HG02759 (cell line): ENCODE results near the gene BCAT1.

Experiments
- ATAC-seq: cut with Tn5 transposase; IDR thresholded peaks from one replicate; pipeline ENCODE4 v1.9.1; 2021; ENCODE audit warnings: mild to moderate bottlenecking, moderate library complexity; ENCODE audit not compliant: unreplicated experiment

Gene BCAT1, protein sequence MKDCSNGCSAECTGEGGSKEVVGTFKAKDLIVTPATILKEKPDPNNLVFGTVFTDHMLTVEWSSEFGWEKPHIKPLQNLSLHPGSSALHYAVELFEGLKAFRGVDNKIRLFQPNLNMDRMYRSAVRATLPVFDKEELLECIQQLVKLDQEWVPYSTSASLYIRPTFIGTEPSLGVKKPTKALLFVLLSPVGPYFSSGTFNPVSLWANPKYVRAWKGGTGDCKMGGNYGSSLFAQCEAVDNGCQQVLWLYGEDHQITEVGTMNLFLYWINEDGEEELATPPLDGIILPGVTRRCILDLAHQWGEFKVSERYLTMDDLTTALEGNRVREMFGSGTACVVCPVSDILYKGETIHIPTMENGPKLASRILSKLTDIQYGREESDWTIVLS

DNA sequence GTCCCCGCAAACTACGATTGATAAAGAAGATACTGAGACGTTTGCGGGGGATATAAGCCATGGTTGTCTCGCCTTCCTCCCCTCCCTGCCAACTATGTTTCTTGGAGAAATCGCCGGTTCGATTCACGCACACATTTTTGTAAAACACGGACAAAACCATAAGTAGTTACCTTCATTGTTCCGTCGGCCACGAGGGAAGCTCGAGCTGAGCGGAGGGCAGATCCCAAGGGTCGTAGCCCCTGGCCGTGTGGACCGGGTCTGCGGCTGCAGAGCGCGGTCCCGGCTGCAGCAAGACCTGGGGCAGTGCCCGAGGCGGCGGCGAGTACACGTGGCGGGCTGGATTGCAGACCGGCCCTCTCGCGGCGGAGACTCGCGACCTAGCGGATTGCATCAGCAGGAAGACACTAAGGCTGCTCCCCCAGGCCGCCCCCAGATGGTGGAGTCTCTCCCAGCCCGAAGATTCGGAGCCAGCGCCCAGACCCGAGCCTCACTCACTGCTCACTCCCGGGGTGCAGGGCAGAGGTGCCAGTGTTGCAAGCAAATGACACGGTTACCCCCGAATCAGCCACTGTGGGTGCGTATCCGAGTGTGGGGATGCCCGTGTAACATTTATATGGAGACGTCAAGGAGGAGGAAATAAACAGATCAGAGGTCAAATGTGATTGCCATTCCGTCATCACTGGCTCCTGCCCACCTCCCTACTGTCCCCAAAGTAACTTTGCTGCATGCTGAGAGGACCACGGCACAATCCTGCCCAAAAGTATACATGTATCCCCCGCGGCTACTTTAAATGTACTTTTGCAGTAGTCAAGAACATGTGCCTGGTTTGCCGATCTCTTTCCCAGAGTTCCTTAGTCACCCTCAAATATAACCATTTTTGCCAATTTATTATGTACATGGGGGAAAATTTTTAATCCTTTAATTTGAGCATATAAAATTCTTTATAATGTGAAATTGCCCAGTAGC, at the start of gene BCAT1:
TSS of gene BCAT1 (minus strand) at position 345 of the 966 bp plus-strand sequence. CDS start at position 176, 169 bp downstream.
- peak; percentile 52 for ATAC-seq

DNA sequence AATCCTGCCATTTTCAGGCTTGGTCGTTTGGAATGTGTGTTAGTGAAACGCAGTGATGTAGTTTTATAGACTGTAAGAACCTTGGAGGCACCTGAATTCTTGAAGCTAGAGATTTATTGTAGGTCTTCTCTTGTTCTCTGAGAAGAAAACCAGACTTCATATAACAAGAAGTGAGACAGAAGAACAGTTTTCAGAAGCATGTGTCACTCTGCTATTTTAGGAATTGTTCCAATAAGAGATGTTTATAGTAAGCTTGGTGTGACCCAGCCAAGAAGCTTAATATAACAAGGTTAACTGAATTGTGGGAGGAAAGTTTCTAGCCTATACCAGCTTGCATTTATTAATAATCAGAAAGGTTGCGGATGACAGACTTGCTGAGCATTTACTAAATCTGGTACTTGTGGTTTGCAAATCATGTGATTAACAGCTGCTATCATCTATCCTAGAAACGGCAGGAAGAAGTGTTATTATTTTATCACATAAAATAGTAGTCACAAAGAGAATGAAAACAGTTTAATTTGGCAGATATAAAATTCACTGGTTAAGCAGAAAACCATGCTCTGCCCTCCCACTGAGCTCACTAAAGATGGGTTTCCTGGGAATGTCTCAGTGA, 49.2 kb upstream of the BCAT1 start:
- ATAC-seq: peak; percentile 78

DNA sequence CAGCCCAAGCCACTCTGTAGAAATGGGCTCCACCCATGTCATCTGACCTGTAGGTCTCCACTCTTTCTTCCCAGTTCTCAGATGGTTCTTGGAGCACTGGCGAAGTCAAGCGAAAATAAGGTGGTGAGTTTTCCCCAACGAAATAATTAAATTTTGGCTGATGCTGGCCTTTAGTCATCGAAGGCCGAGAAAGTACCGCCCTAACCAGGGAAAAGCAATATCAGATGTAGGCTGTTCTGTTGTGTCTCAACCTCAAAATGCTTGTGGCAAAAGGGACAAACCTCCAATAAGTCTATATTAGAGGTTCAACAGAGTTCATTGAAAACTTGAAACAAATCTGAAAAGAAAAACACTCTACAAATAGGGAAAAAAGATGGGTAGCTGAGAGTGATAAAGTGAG, 48.6 kb upstream of the BCAT1 start:
- ATAC-seq: peak; percentile 18

DNA sequence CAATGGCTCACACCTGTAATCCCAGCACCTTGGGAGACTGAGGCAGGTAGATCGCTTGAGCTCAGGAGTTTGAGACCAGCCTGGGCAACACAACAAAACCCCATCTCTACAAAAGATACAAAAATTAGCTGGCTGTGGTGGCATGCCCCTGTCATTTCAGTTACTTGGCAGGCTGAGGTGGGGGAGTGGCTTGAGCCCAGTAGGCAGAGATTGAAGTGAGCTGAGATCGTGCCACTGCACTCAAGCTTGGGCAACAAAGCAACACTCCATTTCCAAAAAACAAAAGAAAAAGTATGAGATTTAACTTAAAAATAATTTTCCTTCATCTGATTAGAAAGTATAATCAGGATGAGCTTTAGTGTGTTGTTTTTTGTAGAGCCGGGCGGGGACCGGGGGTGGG, 47.9 kb upstream of the BCAT1 start:
- ATAC-seq: no peak

DNA sequence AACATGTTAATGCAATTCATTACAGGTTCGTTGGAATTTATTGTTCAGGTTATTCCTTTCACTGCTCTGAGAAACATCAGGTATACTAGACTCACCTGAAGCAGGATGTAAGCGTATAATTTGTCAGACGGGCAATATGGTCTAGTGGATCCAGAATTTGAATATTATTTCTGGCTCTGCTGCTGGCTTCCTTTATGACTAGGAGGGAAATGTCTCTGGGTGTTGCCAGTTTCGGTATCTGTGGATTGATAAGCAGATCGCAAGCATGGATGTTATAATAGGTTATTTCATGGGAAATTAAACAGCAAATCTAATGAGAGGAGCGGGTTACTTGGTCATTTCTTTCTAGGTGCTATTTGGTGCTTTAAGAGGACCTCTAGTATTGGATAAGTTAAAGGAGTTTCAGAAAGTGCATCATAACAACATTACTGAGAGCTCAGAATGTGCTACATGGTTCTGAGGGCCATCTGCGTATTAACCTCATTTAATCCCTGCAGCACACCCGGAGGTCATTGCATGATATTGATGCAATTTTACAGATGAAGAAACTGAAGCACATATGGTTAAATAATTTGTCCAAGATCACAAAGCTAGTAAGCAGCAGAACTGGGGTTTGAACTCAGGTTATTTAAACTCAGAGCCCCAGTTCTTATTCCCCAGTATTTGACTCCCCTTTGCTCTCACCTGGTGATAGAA, 47.3 kb upstream of the BCAT1 start:
- ATAC-seq: peak; percentile 28

- no peak for ATAC-seq
Observed at GRCh38 chr12:24993793-24994192, 44.9 kb upstream of the BCAT1 start.

- ATAC-seq: peak; percentile 56
Observed at GRCh38 chr12:24991209-24992049, 42.5 kb upstream of the BCAT1 start.

DNA sequence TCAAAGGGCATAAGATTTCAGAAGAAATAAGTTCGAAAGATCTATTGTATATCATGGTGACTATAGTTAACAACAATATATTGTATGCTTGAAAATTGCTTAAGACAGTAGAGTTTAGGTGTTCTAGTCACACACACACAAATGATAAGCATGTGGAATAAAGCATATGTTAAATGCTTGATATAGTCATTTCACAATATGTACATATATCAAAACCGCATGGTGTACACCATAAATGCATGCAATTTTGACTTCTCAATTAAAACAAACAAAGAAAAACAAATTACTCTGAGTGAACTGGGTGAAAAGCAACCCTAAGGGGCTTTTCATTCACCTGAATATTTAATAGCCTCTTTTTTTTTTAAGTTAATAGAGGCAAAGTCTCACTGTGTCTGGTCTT, 40.3 kb upstream of the BCAT1 start:
- ATAC-seq: no peak

GRCh38 chr12:24982250-24982649, 33.3 kb upstream of the BCAT1 start:
- no peak for ATAC-seq

DNA sequence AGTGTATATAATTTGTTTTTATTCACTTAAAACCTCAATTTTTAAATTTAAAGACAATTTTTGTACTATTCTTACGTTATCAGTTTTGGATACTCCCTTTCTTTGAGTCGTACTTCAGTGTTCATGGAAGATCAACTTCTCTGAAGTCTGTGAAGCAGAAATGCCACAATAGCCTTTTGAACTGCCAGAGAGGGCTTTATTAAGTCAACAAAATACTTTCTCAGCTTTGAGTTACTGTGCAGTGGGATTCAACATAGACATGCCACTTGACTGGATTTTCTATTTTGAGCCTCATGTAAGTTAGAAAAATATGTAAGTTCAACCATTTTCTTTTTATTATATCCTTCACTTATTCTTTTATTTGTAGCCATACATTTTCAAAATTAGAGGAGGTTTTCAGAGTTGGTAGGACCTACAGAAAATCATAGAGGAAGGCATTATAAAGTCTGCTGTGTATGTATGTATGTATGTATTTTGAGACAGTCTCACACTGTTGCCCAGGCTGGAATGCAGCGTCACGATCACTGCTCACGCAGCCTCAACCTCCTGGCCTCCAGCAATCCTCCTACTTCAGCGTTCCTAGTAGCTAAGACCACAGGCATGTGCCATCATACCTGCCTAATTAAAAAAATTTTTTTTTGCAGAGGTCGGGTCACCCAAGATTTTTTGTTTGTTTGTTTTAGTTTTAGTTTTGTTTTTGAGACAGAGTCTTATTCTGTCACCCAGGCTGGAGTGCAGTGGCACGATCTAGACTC, 31.3 kb upstream of the BCAT1 start:
- no peak for ATAC-seq

- ATAC-seq: no peak
Observed at GRCh38 chr12:24979329-24979728, 30.4 kb upstream of the BCAT1 start.

DNA sequence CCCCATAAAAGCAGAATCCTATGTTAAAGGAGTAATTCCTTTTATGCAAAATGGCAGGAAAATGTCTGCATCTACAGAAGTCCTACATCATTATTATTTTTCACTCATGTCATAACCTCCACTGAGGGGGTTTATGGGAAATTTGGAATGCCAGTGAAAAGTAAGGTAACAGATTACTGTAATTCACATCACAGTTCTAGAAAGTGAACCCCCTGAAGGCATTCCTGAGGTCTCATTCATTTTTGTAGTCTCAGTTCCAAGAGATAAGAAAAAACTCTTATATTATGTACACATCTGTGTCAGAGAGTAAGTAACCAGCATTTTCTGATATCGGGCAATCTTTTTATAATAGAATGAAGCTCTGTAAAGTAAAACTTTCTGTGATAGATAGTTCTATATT, 28.8 kb upstream of the BCAT1 start:
- no peak for ATAC-seq

DNA sequence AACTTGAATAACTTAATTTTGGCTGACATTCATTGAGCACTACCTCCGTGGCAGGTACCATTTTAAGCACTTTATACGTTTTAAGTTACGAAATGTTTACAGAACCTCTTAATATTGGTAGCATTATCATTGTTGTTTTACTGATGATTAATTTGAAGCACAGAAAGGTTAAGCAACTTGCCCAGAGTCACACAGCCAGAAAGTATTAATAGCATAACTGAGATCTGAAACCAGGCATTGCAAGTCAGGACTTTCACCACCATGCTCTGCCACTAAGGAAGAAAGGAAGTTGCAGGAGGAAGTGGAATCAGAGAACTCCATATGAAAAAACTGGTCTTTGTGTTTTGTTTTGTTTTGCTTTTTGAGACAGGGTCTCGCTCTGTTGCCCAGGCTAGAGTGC, 28.2 kb upstream of the BCAT1 start:
- no peak for ATAC-seq

- ATAC-seq: no peak
Observed at GRCh38 chr12:24975425-24975824, 26.5 kb upstream of the BCAT1 start.

DNA sequence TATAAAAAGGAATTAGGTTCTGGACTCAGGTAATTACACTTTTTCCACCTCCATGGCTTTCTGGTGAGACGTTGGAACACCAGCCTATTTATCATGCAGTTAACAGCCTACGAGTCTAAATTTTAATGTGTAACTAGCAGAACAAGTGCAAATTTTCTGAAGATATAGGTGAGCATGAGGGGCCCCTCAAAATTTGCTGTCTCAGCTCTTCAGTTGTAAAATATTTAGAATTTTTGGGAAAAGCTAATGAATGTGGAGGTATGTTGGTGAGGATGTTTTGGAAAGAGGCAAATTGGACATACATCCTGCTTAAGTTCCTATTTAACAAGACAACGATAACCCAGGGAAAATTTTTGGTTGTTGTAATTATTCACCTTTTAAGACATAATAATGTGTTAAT, 25.3 kb upstream of the BCAT1 start:
- no peak for ATAC-seq

- ATAC-seq: no peak
Observed at GRCh38 chr12:24972078-24972477, 23.2 kb upstream of the BCAT1 start.

DNA sequence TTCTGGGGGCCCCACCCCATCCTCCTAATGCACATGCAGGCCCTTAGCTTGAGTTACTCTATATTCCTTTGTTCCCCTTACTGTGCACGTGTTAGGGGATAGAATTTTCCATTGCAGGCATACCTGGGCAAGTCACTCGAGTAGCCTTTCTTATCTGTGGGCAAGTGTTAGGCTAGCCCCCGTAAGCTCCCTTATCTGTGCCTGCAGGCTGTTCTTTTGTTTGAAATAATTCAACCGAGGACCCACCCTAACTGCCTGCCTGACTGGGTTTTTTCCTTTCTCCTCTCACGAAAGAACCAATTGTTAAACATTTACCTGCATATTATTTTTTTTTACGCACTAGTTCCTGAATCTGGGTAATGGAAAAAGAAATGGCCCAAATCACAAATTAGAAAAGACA, 21.3 kb upstream of the BCAT1 start:
- no peak for ATAC-seq

DNA sequence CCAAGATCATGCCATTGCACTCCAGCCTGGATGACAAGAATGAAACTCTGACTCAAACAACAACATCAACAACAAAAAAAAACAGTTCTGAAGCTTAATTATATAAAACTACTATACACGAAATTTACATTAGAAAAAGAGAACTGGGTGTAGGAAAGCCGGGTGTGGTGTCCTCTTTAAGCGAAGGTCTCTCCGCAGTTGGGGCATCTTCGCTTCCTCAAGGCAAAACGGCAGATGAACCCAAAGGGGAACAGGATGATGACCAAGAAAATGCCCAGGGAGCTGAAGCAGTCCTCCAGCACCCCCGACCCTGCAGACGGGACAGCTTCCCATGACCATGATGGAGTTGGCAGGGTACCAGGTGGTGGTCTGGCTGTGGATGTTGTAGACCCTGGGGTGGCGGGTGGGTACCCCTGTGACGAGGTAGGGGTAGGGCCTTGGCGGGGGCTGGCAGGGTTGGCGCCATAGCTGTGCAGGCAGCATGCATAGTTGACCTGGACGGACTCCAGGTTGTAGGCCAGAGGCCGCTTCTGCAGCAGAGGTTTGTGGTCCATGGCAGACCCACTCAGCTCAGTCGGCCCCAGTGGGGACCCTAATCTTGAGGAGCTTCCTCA, 18.2 kb upstream of the BCAT1 start:
- no peak for ATAC-seq

DNA sequence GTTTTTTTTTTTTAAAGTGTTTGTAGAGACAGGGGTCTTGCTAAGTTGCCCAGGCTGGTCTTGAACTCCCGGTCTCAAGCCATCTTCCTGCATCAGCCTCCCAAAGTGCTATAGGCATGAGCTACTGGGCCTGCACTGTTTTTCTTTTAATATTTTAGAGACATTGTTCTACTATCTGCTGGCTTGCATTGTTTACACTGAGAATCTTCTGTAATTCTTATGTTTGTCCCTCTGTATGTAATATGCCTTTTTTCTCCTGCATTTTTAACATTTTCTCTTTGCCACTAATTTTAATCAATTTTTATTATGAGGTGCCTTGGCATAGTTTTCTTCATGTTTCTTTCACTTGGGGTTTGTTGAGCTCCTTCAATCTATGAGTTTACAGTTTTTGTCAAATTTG, 15.4 kb upstream of the BCAT1 start:
- ATAC-seq: no peak
